HepG2 (cell line): ENCODE results near the gene PFKM. TPM values are rescaled to one million over a fixed set of nuclear protein-coding genes. Genes with fewer than 3 reads are reported as not detected.
A peak's percentile ranks its signal among the peaks of the same experiment; 100 is the strongest.

Experiments used
- ARNTL ChIP-seq: sonication (generic); formaldehyde crosslinking; IDR thresholded peaks from 2 replicates; pipeline ENCODE4 v1.4.0; 2020; ENCODE audit warnings: mild to moderate bottlenecking, missing genetic modification reagents
- CREM ChIP-seq, 2 experiments: sonication (generic) in 1 of 2; formaldehyde crosslinking in 1 of 2; IDR thresholded peaks; 2 replicates each; pipeline versions ENCODE4 v1.4.0 to v1.6.1; 2016 to 2020; ENCODE audit warnings: antibody characterized with exemption in 1 of 2, mild to moderate bottlenecking in 1 of 2, missing genetic modification reagents in 1 of 2
- CSRNP1 ChIP-seq: sonication (generic); formaldehyde crosslinking; IDR thresholded peaks from 2 replicates; pipeline ENCODE4 v1.8.1; 2023; ENCODE audit warnings: mild to moderate bottlenecking, missing genetic modification reagents
- EP300 ChIP-seq, 3 experiments: sonication (generic) in 1 of 3; formaldehyde crosslinking in 1 of 3; IDR thresholded peaks; 2 replicates each; pipeline versions ENCODE4 v1.5.1 to v1.6.1; 2011 to 2020; ENCODE audit warnings: low read depth in 2 of 3, low read length in 2 of 3, borderline replicate concordance in 1 of 3, improper control_type of control experiment in 1 of 3, mild to moderate bottlenecking in 1 of 3, missing genetic modification reagents in 1 of 3, moderate library complexity in 1 of 3
- HNRNPLL ChIP-seq: fragments of 200-400 bp; formaldehyde crosslinking; IDR thresholded peaks from 2 replicates; pipeline ENCODE4 v1.6.1; 2017; ENCODE audit warnings: mild to moderate bottlenecking, low read depth, low read length; ENCODE audit not compliant: poor library complexity, severe bottlenecking
- KLF13 ChIP-seq: sonication (generic); formaldehyde crosslinking; IDR thresholded peaks from 2 replicates; pipeline ENCODE4 v1.4.0; 2020; ENCODE audit warnings: mild to moderate bottlenecking, missing genetic modification reagents
- MBD4 ChIP-seq: IDR thresholded peaks from 2 replicates; pipeline ENCODE4 v1.6.1; 2012; ENCODE audit warnings: low read length, inconsistent platforms, borderline replicate concordance
- POGZ ChIP-seq: sonication (generic); formaldehyde crosslinking; IDR thresholded peaks from 2 replicates; pipeline ENCODE4 v1.4.0; 2020; ENCODE audit warnings: mild to moderate bottlenecking, missing genetic modification reagents
- SIX4 ChIP-seq: sonication (generic); formaldehyde crosslinking; IDR thresholded peaks from 2 replicates; pipeline ENCODE4 v1.4.0; 2020; ENCODE audit warnings: missing genetic modification reagents
- TRAFD1 ChIP-seq: sonication (generic); formaldehyde crosslinking; IDR thresholded peaks from 2 replicates; pipeline ENCODE4 v1.5.1; 2020; ENCODE audit warnings: missing genetic modification reagents, mild to moderate bottlenecking, borderline replicate concordance
- USF2 ChIP-seq, 2 experiments: sonication (generic) in 1 of 2; formaldehyde crosslinking in 1 of 2; IDR thresholded peaks; 2 replicates each; pipeline versions ENCODE4 v1.5.1 to v1.6.1; 2011 to 2020; ENCODE audit warnings: borderline replicate concordance in 1 of 2, low read depth in 1 of 2, low read length in 1 of 2, mild to moderate bottlenecking in 1 of 2, missing genetic modification reagents in 1 of 2, moderate library complexity in 1 of 2
- ZNF232 ChIP-seq: sonication (generic); formaldehyde crosslinking; IDR thresholded peaks from 2 replicates; pipeline ENCODE4 v1.4.0; 2020; ENCODE audit warnings: missing genetic modification reagents, borderline replicate concordance
- ZNF329 ChIP-seq: sonication (generic); formaldehyde crosslinking; IDR thresholded peaks from 2 replicates; pipeline ENCODE4 v1.9.0; 2021; ENCODE audit warnings: low read depth, mild to moderate bottlenecking, missing genetic modification reagents
- ZNF572 ChIP-seq: sonication (generic); formaldehyde crosslinking; IDR thresholded peaks from 2 replicates; pipeline ENCODE4 v1.5.1; 2020; ENCODE audit warnings: mild to moderate bottlenecking, missing genetic modification reagents
- ZNF580 ChIP-seq: IDR thresholded peaks from 2 replicates; pipeline ENCODE4 v1.6.1; 2016; ENCODE audit warnings: low read depth, borderline replicate concordance
- ZNF615 ChIP-seq: sonication (generic); formaldehyde crosslinking; IDR thresholded peaks from 2 replicates; pipeline ENCODE4 v1.5.0; 2020; ENCODE audit warnings: mild to moderate bottlenecking, missing genetic modification reagents, borderline replicate concordance
- ZNF660 ChIP-seq: sonication (generic); formaldehyde crosslinking; IDR thresholded peaks from 2 replicates; pipeline ENCODE4 v1.5.1; 2020; ENCODE audit warnings: mild to moderate bottlenecking, low read depth, missing genetic modification reagents, borderline replicate concordance
- ZNF7 ChIP-seq: IDR thresholded peaks from 2 replicates; pipeline ENCODE4 v1.6.1; 2016; ENCODE audit warnings: missing biosample characterization, missing genetic modification reagents
- ZNF737 ChIP-seq: sonication (generic); formaldehyde crosslinking; IDR thresholded peaks from 2 replicates; pipeline ENCODE4 v1.5.0; 2020; ENCODE audit warnings: missing genetic modification reagents, mild to moderate bottlenecking, borderline replicate concordance
- polyA plus RNA-seq, 8 experiments: library from polyadenylated mRNA; depleted of rRNA in 3 of 8; stranded (reverse) in 7 of 8; unstranded in 1 of 8; fragments of >200 nt; fragmentation: Illumina TruSeq in 4 of 8; extraction: Trizol in 4 of 8; gene quantifications; 2 replicates each; pipeline versions ENCODE4 v1.2.1 to v1.2.3, GENCODE V29; 2011 to 2016; ENCODE audit warnings: low read depth in 4 of 8, missing spikeins in 1 of 8, mixed read lengths in 1 of 8; ENCODE audit not compliant: insufficient read depth in 1 of 8
- total RNA-seq, 5 experiments: library from RNA; depleted of rRNA; stranded (reverse); fragments of >200 nt; fragmentation: Illumina TruSeq; extraction: Trizol; gene quantifications; 2 replicates each; pipeline ENCODE4 v1.2.3, GENCODE V29; 2016; ENCODE audit warnings: low read depth in 1 of 5

The PFKM gene
- total and polyA plus RNA-seq, 2 of the 13 experiments (the other 11 are each of a cell fraction or from before 2014, with no cell fraction given) = 1.9 to 2.4 TPM

GRCh38 chr12:48105867-48106680 lies 13.1 kb upstream of the PFKM start, which contains the start of gene SENP1 (continued):
- no peak for TF ChIP-seq ARNTL
- peak; percentile 13; the same call in 1 of the 2 replicates for TF ChIP-seq ZNF232 (CRISPR knock-in tag)
- peak; percentile 88; the same call in 1 of the 2 replicates for TF ChIP-seq ZNF580 (CRISPR knock-in tag)
- TF ChIP-seq SIX4 = no peak; the same call in 1 of the 2 replicates
- no peak for TF ChIP-seq ZNF7 (CRISPR knock-in tag)
- peak; percentile 69; the same call in 1 of the 2 replicates for TF ChIP-seq KLF13 (CRISPR knock-in tag)
- TF ChIP-seq ZNF572 (CRISPR knock-in tag) = no peak
- peak; percentile 94 for TF ChIP-seq POGZ (CRISPR knock-in tag)
- no peak for TF ChIP-seq ZNF737 (CRISPR knock-in tag)
- peak; percentile 60; the same call in 1 of the 2 replicates for TF ChIP-seq ZNF329 (CRISPR knock-in tag)
- TF ChIP-seq CREM (IDR thresholded peaks at IDR 0.05) = peak; percentile 60
- TF ChIP-seq CREM (CRISPR knock-in tag; IDR thresholded peaks at IDR 0.05) = no peak
- TF ChIP-seq MBD4 = no peak
- peak; percentile 72; the same call in 1 of the 2 replicates for TF ChIP-seq CSRNP1 (CRISPR knock-in tag)
- TF ChIP-seq EP300 (IDR thresholded peaks at IDR 0.05; ENCODE audit: low read depth in 2 of 2, low read length in 2 of 2) = 0 out of 4 replicates have a peak, but pooled peaks of 1 of the 2 experiments have one; percentile 19
- TF ChIP-seq EP300 (CRISPR knock-in tag; IDR thresholded peaks at IDR 0.05; ENCODE audit: borderline replicate concordance) = no peak
- no peak; the same call in 1 of the 2 replicates for TF ChIP-seq ZNF615 (CRISPR knock-in tag)
- TF ChIP-seq TRAFD1 = no peak
- no peak for TF ChIP-seq USF2 (IDR thresholded peaks at IDR 0.05; ENCODE audit: low read depth, low read length)
- TF ChIP-seq USF2 (CRISPR knock-in tag; IDR thresholded peaks at IDR 0.05; ENCODE audit: borderline replicate concordance) = peak; percentile 18; the same call in 1 of the 2 replicates
- peak; percentile 70 for TF ChIP-seq HNRNPLL
- no peak for TF ChIP-seq ZNF660 (CRISPR knock-in tag)
